OCI-LY7 (cell line): ENCODE results near the gene MEF2D. TPM values are rescaled to one million over a fixed set of nuclear protein-coding genes. Genes with fewer than 3 reads are reported as not detected.

ENCODE experiments used
- BruUV-seq: library from RNA; stranded (reverse); fragments of 400-500 nt; replicated peaks from 2 replicates; lab custom pipeline; 2021; lab: Mats Ljungman, UMichigan
- CTCF ChIA-PET: fragments of 300-600 bp; sonication (Branson Sonifier 250); formaldehyde crosslinking; loops from one replicate; lab custom pipeline; 2022; ENCODE audit warnings: antibody characterized with exemption; ENCODE audit not compliant: unreplicated experiment; lab: Charles Lee
- POLR2A ChIA-PET: fragments of 300-600 bp; sonication (Branson Sonifier 250); formaldehyde crosslinking; loops from one replicate; lab custom pipeline; 2022; ENCODE audit warnings: antibody characterized with exemption; lab: Charles Lee
- DNase-seq: peaks from one replicate; pipeline ENCODE4 v3.0.0-alpha.2; 2015; ENCODE audit warnings: low spot score
- H2AFZ ChIP-seq: fragments of 200-600 bp; sonication (generic), shearing (Covaris generic); 2 replicates; pipeline ENCODE4 v1.6.1; 2014; ENCODE audit warnings: mild to moderate bottlenecking, antibody characterized with exemption, low read length, moderate library complexity
- H3K27ac ChIP-seq: fragments of 200-600 bp; sonication (generic); 2 replicates; pipeline ENCODE4 v1.5.1; 2014; ENCODE audit warnings: mixed run types, low read depth, mild to moderate bottlenecking, moderate library complexity, low read length, inconsistent platforms; ENCODE audit not compliant: poor library complexity, severe bottlenecking
- H3K36me3 ChIP-seq: fragments of 200-600 bp; sonication (generic); 2 replicates; pipeline ENCODE4 v1.6.1; 2014; ENCODE audit warnings: mild to moderate bottlenecking, antibody characterized with exemption, low read length, moderate library complexity, mixed read lengths; ENCODE audit not compliant: insufficient read depth
- H3K4me1 ChIP-seq: fragments of 200-600 bp; sonication (generic); 2 replicates; pipeline ENCODE4 v1.5.1; 2014; ENCODE audit warnings: mild to moderate bottlenecking, low read length; ENCODE audit not compliant: insufficient read depth, poor library complexity, severe bottlenecking
- H3K4me2 ChIP-seq: fragments of 200-600 bp; sonication (generic); 2 replicates; pipeline ENCODE4 v1.6.1; 2014; ENCODE audit warnings: mild to moderate bottlenecking, low read length
- H3K4me3 ChIP-seq: fragments of 200-600 bp; sonication (generic); 2 replicates; pipeline ENCODE4 v1.5.1; 2014; ENCODE audit warnings: mild to moderate bottlenecking, low read depth, low read length; ENCODE audit not compliant: poor library complexity, severe bottlenecking
- H3K79me2 ChIP-seq: fragments of 200-600 bp; sonication (generic); 2 replicates; pipeline ENCODE4 v1.6.1; 2016; ENCODE audit warnings: low read depth, mild to moderate bottlenecking, low read length, moderate library complexity, mixed read lengths; ENCODE audit not compliant: insufficient read depth
- H3K9me2 ChIP-seq: fragments of 200-600 bp; sonication (generic); 2 replicates; pipeline ENCODE4 v1.6.1; 2016; ENCODE audit warnings: mild to moderate bottlenecking, low read length, mixed read lengths; ENCODE audit not compliant: insufficient read depth
- H3K9me3 ChIP-seq: fragments of 200-600 bp; sonication (generic); 2 replicates; pipeline ENCODE4 v1.6.1; 2014; ENCODE audit warnings: mild to moderate bottlenecking, mixed run types, low read length, mixed read lengths
- H4K20me1 ChIP-seq: fragments of 200-600 bp; sonication (generic); 2 replicates; pipeline ENCODE4 v1.6.1; 2014; ENCODE audit warnings: mild to moderate bottlenecking, antibody characterized with exemption, low read length, moderate library complexity, mixed read lengths; ENCODE audit not compliant: insufficient read depth
- CTCF ChIP-seq: fragments of 200-600 bp; sonication (generic); conservative IDR thresholded peaks from 2 replicates; pipeline ENCODE4 v1.5.1; 2014; ENCODE audit warnings: mild to moderate bottlenecking, antibody characterized with exemption, low read length, moderate library complexity, mixed read lengths
- EZH2phosphoT487 ChIP-seq: fragments of 200-600 bp; sonication (generic); IDR thresholded peaks from 2 replicates; pipeline ENCODE4 v1.6.1; 2018; ENCODE audit warnings: low read depth, borderline replicate concordance, mild to moderate bottlenecking, mixed run types, antibody characterized with exemption, low read length, moderate library complexity, mixed read lengths
- intact Hi-C: fragments of 100-400 bp; cut with micrococcal nuclease; formaldehyde crosslinking; loops from one replicate; pipeline ENCODE4 v1.10.0; 2022; ENCODE audit not compliant: unreplicated experiment
- total RNA-seq, 2 experiments: library from RNA; depleted of rRNA in 1 of 2; stranded (reverse); fragments of >200 nt in 1 of 2; shearing (Covaris generic) in 1 of 2; gene quantifications; 2 replicates each; pipeline ENCODE4 v1.2.3, GENCODE V29; 2014 to 2022

MEF2D gene
- total RNA-seq, 2 experiments from 2014 or later: 42.7 to 92.3 TPM

GRCh38 chr1:156537027-156537426 lies 36.5 kb upstream of the MEF2D start:
- CTCF ChIA-PET: no interaction called here
- POLR2A ChIA-PET: interaction anchor here (3.9 kb wide), 1 partner anchor 12 kb away, joined by 17 read pairs; no protein-coding TSS in a partner anchor
- no TSS peak for BruUV-seq

GRCh38 chr1:156534424-156535060 lies 34.0 kb upstream of the MEF2D start:
- Histone ChIP-seq H3K4me3 (no peak overlapping the region), H3K4me2 (no peak overlapping the region), H3K79me2 (no peaks in the 10 kb centered on the region), H4K20me1 (no peaks in the 10 kb centered on the region), H3K36me3 (peaks cover 47% of the 10 kb centered on the region), H2AFZ (no peak overlapping the region), H3K27ac (no peak overlapping the region), H3K9me2 (no peaks in the 10 kb centered on the region), H3K9me3 (no peaks in the 10 kb centered on the region), H3K4me1 (no peaks in the 10 kb centered on the region)
- no TSS peak for BruUV-seq
- no peak for TF ChIP-seq CTCF
- no peak for TF ChIP-seq EZH2phosphoT487
- ChIA-PET POLR2A (interaction anchor here (0.6 to 3.9 kb wide), 2 partner anchors 10 to 301 kb away, joined by 3 to 17 read pairs; no protein-coding TSS in a partner anchor), CTCF (no interaction called here)
- intact Hi-C loops: no loop called here
- DNase-seq: no peak

More at GRCh38 chr1:156537027-156537426, 36.5 kb upstream of the MEF2D start:
- TF ChIP-seq EZH2phosphoT487 (no peak), CTCF (no peak)
- H3K9me3 ChIP-seq: no peaks in the 10 kb centered on the region
- no peak for DNase-seq
- no peak overlapping the region for H3K4me2 ChIP-seq
- intact Hi-C loops: no loop called here
- no peak overlapping the region for H3K4me3 ChIP-seq
- H3K36me3 ChIP-seq: peaks cover 43% of the 10 kb centered on the region
- no peak overlapping the region for H3K27ac ChIP-seq
- no peaks in the 10 kb centered on the region for H3K9me2 ChIP-seq
- no peaks in the 10 kb centered on the region for H3K79me2 ChIP-seq
- no peak overlapping the region for H2AFZ ChIP-seq
- H4K20me1 ChIP-seq: no peaks in the 10 kb centered on the region
- H3K4me1 ChIP-seq: no peaks in the 10 kb centered on the region

- Histone ChIP-seq H2AFZ (no peak overlapping the region), H3K36me3 (peaks cover 43% of the 10 kb centered on the region), H3K79me2 (no peaks in the 10 kb centered on the region), H3K9me2 (no peaks in the 10 kb centered on the region), H3K4me1 (no peaks in the 10 kb centered on the region), H3K27ac (no peak overlapping the region), H3K4me2 (no peak overlapping the region), H3K4me3 (no peak overlapping the region), H4K20me1 (no peaks in the 10 kb centered on the region), H3K9me3 (no peaks in the 10 kb centered on the region)
- intact Hi-C loops: no loop called here
- BruUV-seq: no TSS peak
- no peak for TF ChIP-seq EZH2phosphoT487
- CTCF ChIA-PET: no interaction called here
- no peak for DNase-seq
- POLR2A ChIA-PET: no interaction called here
Measured at GRCh38 chr1:156533568-156534220, 33.1 kb upstream of the MEF2D start.
